Mammary epithelial cell (primary cell): ENCODE measurements around the gene MED22.

Experiments used
- CTCF ChIP-seq, 2 donors: IDR thresholded peaks in 1 of 2; conservative IDR thresholded peaks in 1 of 2; 2 replicates each; pipeline ENCODE4 v1.5.1; 2011 to 2012; ENCODE audit warnings: inconsistent platforms in 2 of 2, low read length in 2 of 2, mild to moderate bottlenecking in 2 of 2, control low read depth in 1 of 2, low read depth in 1 of 2; ENCODE audit not compliant: insufficient read depth in 1 of 2; ENCODE audit errors: extremely low read depth in 1 of 2
- EZH2 ChIP-seq: IDR thresholded peaks from 2 replicates; pipeline ENCODE4 v1.6.1; 2012; ENCODE audit warnings: low read length, inconsistent platforms, borderline replicate concordance

DNA sequence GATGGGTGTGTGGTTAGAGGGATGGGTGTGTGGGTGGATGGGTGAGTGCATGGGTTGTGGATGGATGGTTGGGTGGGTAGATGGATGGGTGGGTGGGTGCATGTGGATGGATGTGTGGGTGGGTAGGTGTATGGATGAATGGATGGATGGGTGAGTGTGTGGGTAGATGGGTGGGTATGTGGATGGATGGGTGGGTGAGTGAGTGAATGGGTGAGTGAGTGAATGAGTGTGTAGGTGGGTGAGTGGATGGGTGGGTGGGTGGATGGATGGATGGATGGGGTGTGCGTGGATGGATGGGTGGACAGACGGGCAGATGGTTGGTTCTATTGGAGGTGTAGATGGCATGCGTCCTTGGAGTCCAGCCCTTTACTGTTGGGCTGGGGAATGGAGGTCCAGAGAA is 45.5 kb upstream of the MED22 start:
- TF ChIP-seq CTCF (conservative IDR thresholded peaks at IDR 0.05 in 1 of 2, IDR thresholded peaks at IDR 0.05 in 1 of 2; ENCODE audit: extremely low read depth in 1 of 2, insufficient read depth in 1 of 2, low read depth in 1 of 2, low read length in 2 of 2) (no peak), EZH2 (no peak)
